ENCODE data around the gene ZNF157.
"Not testable (repeated sequence)": the region's sequence is repeated elsewhere in the genome, so short reads cannot be mapped to it uniquely, and the experiment has no call there.

Gene ZNF157

DNA sequence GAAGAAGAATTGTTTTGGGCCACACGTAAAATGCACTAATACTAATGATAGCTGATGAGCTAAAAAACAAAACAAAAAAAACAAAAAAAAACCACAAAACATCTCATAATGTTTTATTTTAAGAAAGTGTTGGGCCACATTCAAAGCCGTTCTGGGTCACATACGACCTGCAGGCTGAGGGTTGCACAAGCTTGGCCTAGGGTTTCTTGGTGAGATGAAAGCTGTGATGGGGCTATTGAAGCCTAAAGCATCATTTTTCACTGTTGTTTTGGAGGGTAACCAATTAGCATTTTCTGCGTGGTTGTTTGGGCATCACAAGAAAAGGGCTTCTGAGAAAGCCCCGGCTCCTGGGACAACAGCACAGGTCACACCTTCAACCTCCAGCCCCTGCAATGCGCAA, 42.5 kb upstream of the ZNF157 start:
- H3K27me3 ChIP-seq (ENCODE audit: insufficient read depth, low read length, poor library complexity), result no peaks in the 10 kb centered on the region
- DNase-seq (no peak), ATAC-seq (ENCODE audit: insufficient read depth, low read depth) (no peak)
- no peak overlapping the region for H3K4me2 ChIP-seq (ENCODE audit: insufficient read depth, low read length)
- H2AFZ ChIP-seq (ENCODE audit: low read depth, low read length), result no peak overlapping the region
- H3K9ac ChIP-seq (ENCODE audit: low read depth, low read length), result no peak overlapping the region
- H3K9me3 ChIP-seq (ENCODE audit: insufficient read depth, low read length, severe bottlenecking), result no peaks in the 10 kb centered on the region
- TF ChIP-seq, protein P1, sequence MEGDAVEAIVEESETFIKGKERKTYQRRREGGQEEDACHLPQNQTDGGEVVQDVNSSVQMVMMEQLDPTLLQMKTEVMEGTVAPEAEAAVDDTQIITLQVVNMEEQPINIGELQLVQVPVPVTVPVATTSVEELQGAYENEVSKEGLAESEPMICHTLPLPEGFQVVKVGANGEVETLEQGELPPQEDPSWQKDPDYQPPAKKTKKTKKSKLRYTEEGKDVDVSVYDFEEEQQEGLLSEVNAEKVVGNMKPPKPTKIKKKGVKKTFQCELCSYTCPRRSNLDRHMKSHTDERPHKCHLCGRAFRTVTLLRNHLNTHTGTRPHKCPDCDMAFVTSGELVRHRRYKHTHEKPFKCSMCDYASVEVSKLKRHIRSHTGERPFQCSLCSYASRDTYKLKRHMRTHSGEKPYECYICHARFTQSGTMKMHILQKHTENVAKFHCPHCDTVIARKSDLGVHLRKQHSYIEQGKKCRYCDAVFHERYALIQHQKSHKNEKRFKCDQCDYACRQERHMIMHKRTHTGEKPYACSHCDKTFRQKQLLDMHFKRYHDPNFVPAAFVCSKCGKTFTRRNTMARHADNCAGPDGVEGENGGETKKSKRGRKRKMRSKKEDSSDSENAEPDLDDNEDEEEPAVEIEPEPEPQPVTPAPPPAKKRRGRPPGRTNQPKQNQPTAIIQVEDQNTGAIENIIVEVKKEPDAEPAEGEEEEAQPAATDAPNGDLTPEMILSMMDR (IDR thresholded peaks at IDR 0.05; ENCODE audit: borderline replicate concordance, extremely low read depth, low read length, poor library complexity, severe bottlenecking), result no peak
- no peak for TF ChIP-seq EZH2 (IDR thresholded peaks at IDR 0.05; ENCODE audit: borderline replicate concordance, low read depth, low read length, severe bottlenecking)
- H3K27ac ChIP-seq (ENCODE audit: low read length), result no peak overlapping the region
- no peak overlapping the region for H3K4me3 ChIP-seq (ENCODE audit: low read depth in 1 of 2, low read length in 2 of 2)
- no peaks in the 10 kb centered on the region for H3K79me2 ChIP-seq (ENCODE audit: insufficient read depth, low read length)
- H3K4me1 ChIP-seq (ENCODE audit: insufficient read depth, low read length), result no peaks in the 10 kb centered on the region
- no peaks in the 10 kb centered on the region for H3K36me3 ChIP-seq (ENCODE audit: insufficient read depth, low read length)
- no peaks in the 10 kb centered on the region for H4K20me1 ChIP-seq (ENCODE audit: insufficient read depth, low read length)

DNA sequence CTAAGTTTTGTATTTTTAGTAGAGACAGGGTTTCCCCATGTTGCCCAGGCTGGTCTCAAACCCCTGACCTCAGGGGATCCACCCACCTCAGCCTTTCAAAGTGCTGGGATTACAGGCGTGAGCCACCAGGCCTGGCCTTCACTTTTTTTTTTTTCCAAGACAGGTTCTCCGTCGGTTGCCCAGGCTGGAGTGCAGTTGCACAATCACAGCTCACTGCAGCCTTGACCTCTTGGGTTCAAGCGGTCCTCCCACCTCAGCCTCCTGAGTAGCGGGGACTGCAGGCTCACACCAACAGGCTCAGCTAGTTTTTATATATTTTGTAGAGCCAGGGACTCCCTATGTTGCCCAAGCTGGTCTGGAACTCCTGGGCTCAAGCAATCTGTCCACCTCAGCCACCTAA, 37.6 kb upstream of the ZNF157 start:
- not testable (repeated sequence) for H3K9ac ChIP-seq (ENCODE audit: low read depth, low read length); ATAC-seq (ENCODE audit: insufficient read depth, low read depth); H3K27me3 ChIP-seq (ENCODE audit: insufficient read depth, low read length, poor library complexity); H4K20me1 ChIP-seq (ENCODE audit: insufficient read depth, low read length); H3K4me2 ChIP-seq (ENCODE audit: insufficient read depth, low read length); H3K79me2 ChIP-seq (ENCODE audit: insufficient read depth, low read length); H2AFZ ChIP-seq (ENCODE audit: low read depth, low read length); DNase-seq; H3K27ac ChIP-seq (ENCODE audit: low read length); H3K9me3 ChIP-seq (ENCODE audit: insufficient read depth, low read length, severe bottlenecking); H3K4me3 ChIP-seq (ENCODE audit: low read depth in 1 of 2, low read length in 2 of 2); H3K4me1 ChIP-seq (ENCODE audit: insufficient read depth, low read length); H3K36me3 ChIP-seq (ENCODE audit: insufficient read depth, low read length)

DNA sequence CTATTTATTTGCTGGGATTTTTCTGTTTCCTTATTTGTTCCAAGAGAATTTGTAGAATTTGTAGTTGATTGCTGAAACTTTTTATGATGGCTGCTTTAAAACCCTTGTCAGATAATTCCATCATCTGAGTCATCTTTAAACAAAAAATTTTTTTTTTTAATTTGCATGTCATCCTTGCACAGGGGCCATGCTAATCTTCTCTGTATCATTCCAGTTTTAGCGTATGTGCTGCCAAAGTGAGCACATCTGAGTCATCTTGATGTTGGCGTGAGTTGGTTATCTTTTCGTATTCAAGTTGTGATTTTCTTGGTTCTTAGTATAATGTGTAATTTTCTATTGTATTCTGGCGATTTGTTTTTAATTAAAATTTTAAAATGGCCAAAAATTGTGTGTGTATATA, 18.7 kb upstream of the ZNF157 start:
- Histone ChIP-seq H3K9me3 (ENCODE audit: insufficient read depth, low read length, severe bottlenecking) (no peaks in the 10 kb centered on the region), H3K36me3 (ENCODE audit: insufficient read depth, low read length) (no peaks in the 10 kb centered on the region), H3K27ac (ENCODE audit: low read length) (no peak overlapping the region), H3K79me2 (ENCODE audit: insufficient read depth, low read length) (no peaks in the 10 kb centered on the region), H3K27me3 (ENCODE audit: insufficient read depth, low read length, poor library complexity) (no peaks in the 10 kb centered on the region), H3K4me3 (ENCODE audit: low read depth in 1 of 2, low read length in 2 of 2) (no peak overlapping the region), H2AFZ (ENCODE audit: low read depth, low read length) (no peak overlapping the region), H3K4me1 (ENCODE audit: insufficient read depth, low read length) (no peaks in the 10 kb centered on the region), H4K20me1 (ENCODE audit: insufficient read depth, low read length) (no peaks in the 10 kb centered on the region), H3K4me2 (ENCODE audit: insufficient read depth, low read length) (no peak overlapping the region), H3K9ac (ENCODE audit: low read depth, low read length) (no peak overlapping the region)
- no peak for TF ChIP-seq EZH2 (IDR thresholded peaks at IDR 0.05; ENCODE audit: borderline replicate concordance, low read depth, low read length, severe bottlenecking)
- TF ChIP-seq, protein P1 (IDR thresholded peaks at IDR 0.05; ENCODE audit: borderline replicate concordance, extremely low read depth, low read length, poor library complexity, severe bottlenecking), result no peak
- DNase-seq, result no peak
- no peak for ATAC-seq (ENCODE audit: insufficient read depth, low read depth)

DNA sequence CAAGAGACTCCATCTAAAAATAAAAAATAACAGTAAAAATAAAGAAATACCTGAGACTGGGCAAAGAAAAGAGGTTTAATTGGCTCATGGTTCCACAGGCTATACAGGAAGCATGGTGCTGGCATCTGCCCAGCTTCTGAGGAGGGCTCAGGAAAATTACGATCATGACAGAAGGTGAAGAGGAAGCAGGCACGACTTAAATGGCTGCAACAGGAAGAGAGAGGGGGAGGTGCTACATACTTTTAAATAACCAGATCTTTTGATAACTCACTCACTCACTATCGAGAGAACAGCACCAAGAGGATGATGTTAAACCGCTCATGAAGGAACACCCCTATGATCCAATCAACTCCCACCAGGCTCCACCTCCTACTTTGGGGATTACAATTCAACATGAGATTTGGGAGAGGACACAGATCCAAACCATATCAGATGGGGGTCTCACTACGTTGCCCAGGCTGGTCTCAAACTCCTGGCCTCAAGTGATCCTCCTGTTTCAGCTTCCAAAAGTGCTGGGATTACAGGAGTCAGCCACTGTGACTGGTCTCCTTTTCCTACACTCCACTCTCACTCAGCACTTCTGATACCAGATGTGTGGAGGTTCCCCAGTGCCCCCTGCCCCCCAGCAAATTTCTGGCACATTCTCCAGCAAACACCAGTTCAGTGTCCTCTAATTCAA, 11.9 kb upstream of the ZNF157 start:
- Histone ChIP-seq H3K36me3 (ENCODE audit: insufficient read depth, low read length) (no peaks in the 10 kb centered on the region), H3K27me3 (ENCODE audit: insufficient read depth, low read length, poor library complexity) (no peaks in the 10 kb centered on the region), H4K20me1 (ENCODE audit: insufficient read depth, low read length) (no peaks in the 10 kb centered on the region), H3K9me3 (ENCODE audit: insufficient read depth, low read length, severe bottlenecking) (no peaks in the 10 kb centered on the region), H3K4me3 (ENCODE audit: low read depth in 1 of 2, low read length in 2 of 2) (no peak overlapping the region), H2AFZ (ENCODE audit: low read depth, low read length) (peak overlapping the region; percentile 38; the same call in 1 of the 2 replicates), H3K4me2 (ENCODE audit: insufficient read depth, low read length) (no peak overlapping the region), H3K79me2 (ENCODE audit: insufficient read depth, low read length) (no peaks in the 10 kb centered on the region), H3K27ac (ENCODE audit: low read length) (no peak overlapping the region), H3K4me1 (ENCODE audit: insufficient read depth, low read length) (peaks cover 4% of the 10 kb centered on the region), H3K9ac (ENCODE audit: low read depth, low read length) (no peak overlapping the region)
- ATAC-seq (ENCODE audit: insufficient read depth, low read depth) (peak; percentile 44), DNase-seq (peak; percentile 24)
- TF ChIP-seq, protein P1 (IDR thresholded peaks at IDR 0.05; ENCODE audit: borderline replicate concordance, extremely low read depth, low read length, poor library complexity, severe bottlenecking), result no peak
- no peak for TF ChIP-seq EZH2 (IDR thresholded peaks at IDR 0.05; ENCODE audit: borderline replicate concordance, low read depth, low read length, severe bottlenecking)
